SK-N-MC (cell line): ENCODE data around the gene C11orf52.

Source experiments
- EZH2 ChIP-seq: fragments of 200-600 bp; sonication (generic); IDR thresholded peaks from one replicate; pipeline ENCODE4 v1.6.1; 2017; ENCODE audit warnings: antibody characterized with exemption
- POLR2AphosphoS5 ChIP-seq: IDR thresholded peaks from 2 replicates; pipeline ENCODE4 v1.6.1; 2012; ENCODE audit warnings: mild to moderate bottlenecking, low read depth, low read length, borderline replicate concordance

DNA sequence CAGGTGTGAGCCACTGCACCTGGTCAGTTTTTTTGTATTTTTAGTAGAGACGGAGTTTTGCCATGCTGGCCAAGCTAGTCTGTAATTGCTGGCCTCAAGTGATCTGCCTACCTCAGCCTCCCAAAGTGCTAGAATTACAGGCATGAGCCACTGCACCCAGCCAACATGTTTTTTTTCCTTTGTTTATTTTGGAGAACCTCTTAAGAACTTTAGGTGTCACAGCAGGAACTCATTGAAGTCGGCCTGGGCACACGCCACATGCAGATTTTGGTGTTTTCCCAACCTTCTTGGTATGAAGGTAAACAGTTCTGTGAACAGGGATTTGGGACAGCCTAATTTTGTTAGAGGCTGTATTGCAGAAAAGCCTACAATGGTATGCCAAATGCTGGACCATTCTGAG, 27.8 kb downstream of the C11orf52 start:
- TF ChIP-seq EZH2 (no peak), POLR2AphosphoS5 (no peak)
